ENCODE results near the gene DMAC1. TPM values are rescaled to one million over a fixed set of nuclear protein-coding genes. Genes with fewer than 3 reads are reported as not detected.

The DMAC1 gene
- total RNA-seq, 1 experiment from 2014 or later, result 65.9 TPM

DNA sequence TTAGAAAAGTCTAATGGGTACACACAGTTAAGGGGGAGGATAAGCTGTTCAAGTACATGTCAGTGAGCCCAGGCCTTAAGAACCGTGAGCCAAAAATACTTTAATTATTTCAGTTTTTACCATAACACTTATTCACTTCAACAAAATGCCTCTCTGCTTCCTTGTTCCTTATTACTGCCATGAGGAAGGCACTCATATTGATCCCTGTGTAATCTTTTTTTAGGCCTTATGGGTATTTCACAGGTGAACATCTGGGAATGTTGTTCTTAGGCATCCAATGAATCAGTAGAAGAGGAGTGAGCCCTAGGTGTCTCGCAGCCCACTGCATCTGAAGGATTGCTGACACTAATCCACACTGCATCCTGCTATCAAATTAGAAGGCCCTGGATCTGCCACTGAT is 13.5 kb upstream of the DMAC1 start:
- H3K27ac ChIP-seq (ENCODE audit: low read depth, low read length, poor library complexity, severe bottlenecking), result no peak overlapping the region
- peaks cover 20% of the 10 kb centered on the region for H3K27me3 ChIP-seq (replicated peaks; ENCODE audit: insufficient read depth, low read depth, low read length, poor library complexity)
- TF ChIP-seq EZH2 (IDR thresholded peaks at IDR 0.05; ENCODE audit: borderline replicate concordance, low read depth, low read length, poor library complexity, severe bottlenecking) (no peak), CTCF (conservative IDR thresholded peaks at IDR 0.05; ENCODE audit: low read depth, low read length) (no peak)
- intact Hi-C loops (cut with micrococcal nuclease; ENCODE audit: unreplicated experiment), result no loop called here
- no peak for DNase-seq (ENCODE audit: low spot score)
- H3K9me3 ChIP-seq (ENCODE audit: low read depth, low read length, poor library complexity, severe bottlenecking), result no peaks in the 10 kb centered on the region
- H3K36me3 ChIP-seq (ENCODE audit: insufficient read depth, low read length, poor library complexity, severe bottlenecking), result no peaks in the 10 kb centered on the region
- POLR2A ChIA-PET (ENCODE audit: low non-redundant PET), result no interaction called here
- no peak overlapping the region for H3K4me3 ChIP-seq (ENCODE audit: low read depth, low read length, poor library complexity, severe bottlenecking)
- H3K4me1 ChIP-seq (ENCODE audit: insufficient read depth, low read length, poor library complexity, severe bottlenecking), result no peaks in the 10 kb centered on the region
- BruUV-seq (replicated peaks), result no TSS peak
- CTCF ChIA-PET, result no interaction called here

DNA sequence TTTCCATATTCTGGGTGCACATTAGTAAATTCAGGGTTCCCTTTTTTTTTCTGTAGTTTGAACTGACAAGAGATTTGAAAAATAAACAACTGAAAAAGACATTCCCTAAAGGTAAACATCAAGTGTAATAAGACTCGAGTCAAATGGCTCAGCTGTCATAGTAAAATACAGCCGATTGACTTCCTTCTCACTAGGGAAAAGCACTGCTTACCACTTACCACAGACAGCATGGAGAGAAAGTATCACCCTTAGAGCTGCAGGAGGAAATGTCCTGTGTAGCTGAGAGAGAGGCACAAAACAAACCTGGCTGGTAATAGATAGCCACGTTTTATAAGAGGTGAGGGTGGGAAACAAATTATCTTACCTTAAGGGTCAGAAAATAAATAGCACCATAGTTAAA is 12.1 kb upstream of the DMAC1 start:
- no peak for DNase-seq (ENCODE audit: low spot score)
- BruUV-seq (replicated peaks), result no TSS peak
- no peaks in the 10 kb centered on the region for H3K4me1 ChIP-seq (ENCODE audit: insufficient read depth, low read length, poor library complexity, severe bottlenecking)
- POLR2A ChIA-PET (ENCODE audit: low non-redundant PET), result no interaction called here
- no peaks in the 10 kb centered on the region for H3K36me3 ChIP-seq (ENCODE audit: insufficient read depth, low read length, poor library complexity, severe bottlenecking)
- H3K9me3 ChIP-seq (ENCODE audit: low read depth, low read length, poor library complexity, severe bottlenecking), result no peaks in the 10 kb centered on the region
- no peak overlapping the region for H3K4me3 ChIP-seq (ENCODE audit: low read depth, low read length, poor library complexity, severe bottlenecking)
- peaks cover 24% of the 10 kb centered on the region for H3K27me3 ChIP-seq (replicated peaks; ENCODE audit: insufficient read depth, low read depth, low read length, poor library complexity)
- CTCF ChIA-PET, result no interaction called here
- no peak overlapping the region for H3K27ac ChIP-seq (ENCODE audit: low read depth, low read length, poor library complexity, severe bottlenecking)
- intact Hi-C loops (cut with micrococcal nuclease; ENCODE audit: unreplicated experiment), result no loop called here
- TF ChIP-seq CTCF (conservative IDR thresholded peaks at IDR 0.05; ENCODE audit: low read depth, low read length) (no peak), EZH2 (IDR thresholded peaks at IDR 0.05; ENCODE audit: borderline replicate concordance, low read depth, low read length, poor library complexity, severe bottlenecking) (no peak)

- TF ChIP-seq CTCF (conservative IDR thresholded peaks at IDR 0.05; ENCODE audit: low read depth, low read length) (no peak), EZH2 (IDR thresholded peaks at IDR 0.05; ENCODE audit: borderline replicate concordance, low read depth, low read length, poor library complexity, severe bottlenecking) (no peak)
- no peak for DNase-seq (ENCODE audit: low spot score)
- ChIA-PET CTCF (no interaction called here), POLR2A (ENCODE audit: low non-redundant PET) (no interaction called here)
- no peaks in the 10 kb centered on the region for H3K9me3 ChIP-seq (ENCODE audit: low read depth, low read length, poor library complexity, severe bottlenecking)
- intact Hi-C loops (cut with micrococcal nuclease; ENCODE audit: unreplicated experiment), result no loop called here
- peaks cover 14% of the 10 kb centered on the region for H3K27me3 ChIP-seq (replicated peaks; ENCODE audit: insufficient read depth, low read depth, low read length, poor library complexity)
- peaks cover 6% of the 10 kb centered on the region for H3K4me1 ChIP-seq (ENCODE audit: insufficient read depth, low read length, poor library complexity, severe bottlenecking)
- H3K36me3 ChIP-seq (ENCODE audit: insufficient read depth, low read length, poor library complexity, severe bottlenecking), result peaks cover 2% of the 10 kb centered on the region
- no peak overlapping the region for H3K27ac ChIP-seq (ENCODE audit: low read depth, low read length, poor library complexity, severe bottlenecking)
- no TSS peak for BruUV-seq (replicated peaks)
- H3K4me3 ChIP-seq (ENCODE audit: low read depth, low read length, poor library complexity, severe bottlenecking), result no peak overlapping the region
Measured at GRCh38 chr9:7802666-7803065, 3.1 kb upstream of the DMAC1 start.

All from A673 (cell line).